ENCODE results near the gene RANBP3L. TPM values are rescaled to one million over a fixed set of nuclear protein-coding genes. Genes with fewer than 3 reads are reported as not detected.

The RANBP3L gene
- total and polyA plus RNA-seq, 9 of the 15 experiments (the other 6 are each of a cell fraction or from before 2014, with no cell fraction given), result 0.01 to 0.06 TPM; not detected in 7

DNA sequence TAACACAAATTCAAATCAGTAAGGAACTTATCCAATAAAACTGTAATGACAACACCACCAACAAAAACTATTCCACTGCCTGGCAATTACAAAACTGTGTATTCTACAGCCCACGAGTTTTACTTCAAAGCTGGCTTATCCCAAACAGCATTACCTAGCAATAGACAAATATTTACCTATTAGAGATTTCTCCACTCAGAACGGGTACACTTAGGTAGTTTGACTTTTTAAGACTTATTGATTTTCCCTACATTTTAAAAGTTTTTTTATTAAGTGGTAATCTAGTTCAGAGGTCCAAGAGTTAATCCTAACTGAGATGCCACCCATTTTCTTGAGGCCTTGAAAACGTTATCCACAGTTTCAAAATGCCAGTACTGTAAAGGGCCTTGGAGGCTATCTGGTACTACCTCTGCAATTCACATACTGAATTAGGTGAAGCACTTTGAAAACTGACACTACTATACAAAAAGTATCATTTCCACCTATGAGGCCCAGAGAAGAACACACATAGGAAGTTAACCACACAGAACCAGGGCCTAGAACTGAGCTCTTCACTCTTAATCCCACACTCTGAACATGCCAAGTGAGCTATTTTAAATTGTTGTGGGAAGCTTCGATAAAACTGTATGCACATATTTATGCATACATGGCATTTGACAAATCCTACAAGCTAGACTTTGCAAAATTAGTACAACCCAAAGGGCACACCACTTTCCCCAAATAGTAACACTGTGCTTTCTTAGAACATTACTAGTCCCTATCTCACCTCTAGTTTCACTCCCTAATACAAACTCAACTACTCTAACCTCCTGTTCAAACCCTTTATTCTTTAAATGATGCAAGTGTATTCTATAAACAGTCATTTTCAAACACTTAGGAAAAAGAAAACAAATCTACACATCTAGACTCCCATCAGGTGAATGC lies 62.1 kb downstream of the RANBP3L start (continued):
- TF ChIP-seq, protein P1, sequence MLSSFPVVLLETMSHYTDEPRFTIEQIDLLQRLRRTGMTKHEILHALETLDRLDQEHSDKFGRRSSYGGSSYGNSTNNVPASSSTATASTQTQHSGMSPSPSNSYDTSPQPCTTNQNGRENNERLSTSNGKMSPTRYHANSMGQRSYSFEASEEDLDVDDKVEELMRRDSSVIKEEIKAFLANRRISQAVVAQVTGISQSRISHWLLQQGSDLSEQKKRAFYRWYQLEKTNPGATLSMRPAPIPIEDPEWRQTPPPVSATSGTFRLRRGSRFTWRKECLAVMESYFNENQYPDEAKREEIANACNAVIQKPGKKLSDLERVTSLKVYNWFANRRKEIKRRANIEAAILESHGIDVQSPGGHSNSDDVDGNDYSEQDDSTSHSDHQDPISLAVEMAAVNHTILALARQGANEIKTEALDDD (IDR thresholded peaks at IDR 0.05), result peak; percentile 91
- TF ChIP-seq, protein P2, sequence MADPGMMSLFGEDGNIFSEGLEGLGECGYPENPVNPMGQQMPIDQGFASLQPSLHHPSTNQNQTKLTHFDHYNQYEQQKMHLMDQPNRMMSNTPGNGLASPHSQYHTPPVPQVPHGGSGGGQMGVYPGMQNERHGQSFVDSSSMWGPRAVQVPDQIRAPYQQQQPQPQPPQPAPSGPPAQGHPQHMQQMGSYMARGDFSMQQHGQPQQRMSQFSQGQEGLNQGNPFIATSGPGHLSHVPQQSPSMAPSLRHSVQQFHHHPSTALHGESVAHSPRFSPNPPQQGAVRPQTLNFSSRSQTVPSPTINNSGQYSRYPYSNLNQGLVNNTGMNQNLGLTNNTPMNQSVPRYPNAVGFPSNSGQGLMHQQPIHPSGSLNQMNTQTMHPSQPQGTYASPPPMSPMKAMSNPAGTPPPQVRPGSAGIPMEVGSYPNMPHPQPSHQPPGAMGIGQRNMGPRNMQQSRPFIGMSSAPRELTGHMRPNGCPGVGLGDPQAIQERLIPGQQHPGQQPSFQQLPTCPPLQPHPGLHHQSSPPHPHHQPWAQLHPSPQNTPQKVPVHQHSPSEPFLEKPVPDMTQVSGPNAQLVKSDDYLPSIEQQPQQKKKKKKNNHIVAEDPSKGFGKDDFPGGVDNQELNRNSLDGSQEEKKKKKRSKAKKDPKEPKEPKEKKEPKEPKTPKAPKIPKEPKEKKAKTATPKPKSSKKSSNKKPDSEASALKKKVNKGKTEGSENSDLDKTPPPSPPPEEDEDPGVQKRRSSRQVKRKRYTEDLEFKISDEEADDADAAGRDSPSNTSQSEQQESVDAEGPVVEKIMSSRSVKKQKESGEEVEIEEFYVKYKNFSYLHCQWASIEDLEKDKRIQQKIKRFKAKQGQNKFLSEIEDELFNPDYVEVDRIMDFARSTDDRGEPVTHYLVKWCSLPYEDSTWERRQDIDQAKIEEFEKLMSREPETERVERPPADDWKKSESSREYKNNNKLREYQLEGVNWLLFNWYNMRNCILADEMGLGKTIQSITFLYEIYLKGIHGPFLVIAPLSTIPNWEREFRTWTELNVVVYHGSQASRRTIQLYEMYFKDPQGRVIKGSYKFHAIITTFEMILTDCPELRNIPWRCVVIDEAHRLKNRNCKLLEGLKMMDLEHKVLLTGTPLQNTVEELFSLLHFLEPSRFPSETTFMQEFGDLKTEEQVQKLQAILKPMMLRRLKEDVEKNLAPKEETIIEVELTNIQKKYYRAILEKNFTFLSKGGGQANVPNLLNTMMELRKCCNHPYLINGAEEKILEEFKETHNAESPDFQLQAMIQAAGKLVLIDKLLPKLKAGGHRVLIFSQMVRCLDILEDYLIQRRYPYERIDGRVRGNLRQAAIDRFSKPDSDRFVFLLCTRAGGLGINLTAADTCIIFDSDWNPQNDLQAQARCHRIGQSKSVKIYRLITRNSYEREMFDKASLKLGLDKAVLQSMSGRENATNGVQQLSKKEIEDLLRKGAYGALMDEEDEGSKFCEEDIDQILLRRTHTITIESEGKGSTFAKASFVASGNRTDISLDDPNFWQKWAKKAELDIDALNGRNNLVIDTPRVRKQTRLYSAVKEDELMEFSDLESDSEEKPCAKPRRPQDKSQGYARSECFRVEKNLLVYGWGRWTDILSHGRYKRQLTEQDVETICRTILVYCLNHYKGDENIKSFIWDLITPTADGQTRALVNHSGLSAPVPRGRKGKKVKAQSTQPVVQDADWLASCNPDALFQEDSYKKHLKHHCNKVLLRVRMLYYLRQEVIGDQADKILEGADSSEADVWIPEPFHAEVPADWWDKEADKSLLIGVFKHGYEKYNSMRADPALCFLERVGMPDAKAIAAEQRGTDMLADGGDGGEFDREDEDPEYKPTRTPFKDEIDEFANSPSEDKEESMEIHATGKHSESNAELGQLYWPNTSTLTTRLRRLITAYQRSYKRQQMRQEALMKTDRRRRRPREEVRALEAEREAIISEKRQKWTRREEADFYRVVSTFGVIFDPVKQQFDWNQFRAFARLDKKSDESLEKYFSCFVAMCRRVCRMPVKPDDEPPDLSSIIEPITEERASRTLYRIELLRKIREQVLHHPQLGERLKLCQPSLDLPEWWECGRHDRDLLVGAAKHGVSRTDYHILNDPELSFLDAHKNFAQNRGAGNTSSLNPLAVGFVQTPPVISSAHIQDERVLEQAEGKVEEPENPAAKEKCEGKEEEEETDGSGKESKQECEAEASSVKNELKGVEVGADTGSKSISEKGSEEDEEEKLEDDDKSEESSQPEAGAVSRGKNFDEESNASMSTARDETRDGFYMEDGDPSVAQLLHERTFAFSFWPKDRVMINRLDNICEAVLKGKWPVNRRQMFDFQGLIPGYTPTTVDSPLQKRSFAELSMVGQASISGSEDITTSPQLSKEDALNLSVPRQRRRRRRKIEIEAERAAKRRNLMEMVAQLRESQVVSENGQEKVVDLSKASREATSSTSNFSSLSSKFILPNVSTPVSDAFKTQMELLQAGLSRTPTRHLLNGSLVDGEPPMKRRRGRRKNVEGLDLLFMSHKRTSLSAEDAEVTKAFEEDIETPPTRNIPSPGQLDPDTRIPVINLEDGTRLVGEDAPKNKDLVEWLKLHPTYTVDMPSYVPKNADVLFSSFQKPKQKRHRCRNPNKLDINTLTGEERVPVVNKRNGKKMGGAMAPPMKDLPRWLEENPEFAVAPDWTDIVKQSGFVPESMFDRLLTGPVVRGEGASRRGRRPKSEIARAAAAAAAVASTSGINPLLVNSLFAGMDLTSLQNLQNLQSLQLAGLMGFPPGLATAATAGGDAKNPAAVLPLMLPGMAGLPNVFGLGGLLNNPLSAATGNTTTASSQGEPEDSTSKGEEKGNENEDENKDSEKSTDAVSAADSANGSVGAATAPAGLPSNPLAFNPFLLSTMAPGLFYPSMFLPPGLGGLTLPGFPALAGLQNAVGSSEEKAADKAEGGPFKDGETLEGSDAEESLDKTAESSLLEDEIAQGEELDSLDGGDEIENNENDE (IDR thresholded peaks at IDR 0.05; ENCODE audit: low read depth, low read length), result no peak

Measured in K562 (cell line).